IMR-90 (cell line): Measurements from ENCODE around the gene UVSSA. TPM values are rescaled to one million over a fixed set of nuclear protein-coding genes. Genes with fewer than 3 reads are reported as not detected.

Experiments
- ATAC-seq: fragments of 200-7000 bp; cut with Tn5 transposase; 2 replicates; pipeline ENCODE4 v1.9.1; 2020; ENCODE audit warnings: low read depth, mild to moderate bottlenecking, moderate library complexity
- BruUV-seq: library from RNA; stranded (reverse); fragments of 400-500 nt; replicated peaks from 2 replicates; lab custom pipeline; 2021; lab: Mats Ljungman, UMichigan
- CTCF ChIA-PET: fragments of 300-600 bp; formaldehyde crosslinking; extraction: SDS; loops from one replicate; lab custom pipeline; 2021; ENCODE audit warnings: antibody characterized with exemption; lab: Yijun Ruan, JAX
- POLR2A ChIA-PET: fragments of 300-600 bp; sonication (Branson Sonifier 250); formaldehyde crosslinking; loops from one replicate; lab custom pipeline; 2022; ENCODE audit warnings: antibody characterized with exemption; ENCODE audit not compliant: unreplicated experiment; lab: Charles Lee
- DNase-seq: peaks from one replicate; pipeline ENCODE4 v3.0.0; 2013
- H2AFZ ChIP-seq: replicated peaks from 2 replicates; pipeline ENCODE3; 2013; ENCODE audit warnings: low read length, mild to moderate bottlenecking; ENCODE audit not compliant: poor library complexity
- H2AK5ac ChIP-seq: 2 replicates; pipeline ENCODE4 v1.6.1; 2013; ENCODE audit warnings: low read depth, low read length, inconsistent platforms
- H2AK9ac ChIP-seq: replicated peaks from 2 replicates; pipeline ENCODE3; 2013; ENCODE audit warnings: mild to moderate bottlenecking, low read depth, low read length, moderate library complexity; ENCODE audit not compliant: poor library complexity
- H2BK120ac ChIP-seq: 2 replicates; pipeline ENCODE4 v1.6.1; 2013; ENCODE audit warnings: low read depth, low read length, inconsistent platforms
- H2BK15ac ChIP-seq: 3 replicates; pipeline ENCODE4 v1.6.1; 2013; ENCODE audit warnings: low read depth, low read length, inconsistent platforms
- H2BK20ac ChIP-seq: 2 replicates; pipeline ENCODE4 v1.6.1; 2013; ENCODE audit warnings: low read depth, mild to moderate bottlenecking, inconsistent platforms, low read length, moderate library complexity
- H2BK5ac ChIP-seq: 2 replicates; pipeline ENCODE4 v1.6.1; 2013; ENCODE audit warnings: mild to moderate bottlenecking, low read depth, low read length, inconsistent platforms; ENCODE audit not compliant: poor library complexity, severe bottlenecking
- H3K14ac ChIP-seq: replicated peaks from 2 replicates; pipeline ENCODE4 v1.6.1; 2013; ENCODE audit warnings: low read depth, low read length, inconsistent platforms
- H3K18ac ChIP-seq: 2 replicates; pipeline ENCODE4 v1.6.1; 2013; ENCODE audit warnings: low read depth, low read length, control low read depth
- H3K23ac ChIP-seq: 2 replicates; pipeline ENCODE4 v1.6.1; 2013; ENCODE audit warnings: low read depth, low read length, inconsistent platforms
- H3K27ac ChIP-seq: 2 replicates; pipeline ENCODE4 v1.5.1; 2013; ENCODE audit warnings: mild to moderate bottlenecking, control low read depth, low read length; ENCODE audit not compliant: insufficient read depth
- H3K27me3 ChIP-seq: 2 replicates; pipeline ENCODE4 v1.6.1; 2013; ENCODE audit warnings: low read length; ENCODE audit not compliant: control insufficient read depth, insufficient read depth
- H3K36me3 ChIP-seq: 2 replicates; pipeline ENCODE4 v1.6.1; 2013; ENCODE audit warnings: low read length, mixed read lengths; ENCODE audit not compliant: control insufficient read depth, insufficient read depth
- H3K4ac ChIP-seq: 2 replicates; pipeline ENCODE4 v1.6.1; 2013; ENCODE audit warnings: low read depth, low read length, inconsistent platforms
- H3K4me1 ChIP-seq: 2 replicates; pipeline ENCODE4 v1.6.1; 2013; ENCODE audit warnings: low read length, mixed read lengths; ENCODE audit not compliant: control insufficient read depth, insufficient read depth
- H3K4me2 ChIP-seq: 2 replicates; pipeline ENCODE4 v1.6.1; 2013; ENCODE audit warnings: low read depth, mild to moderate bottlenecking, control low read depth, low read length, moderate library complexity
- H3K4me3 ChIP-seq: 2 replicates; pipeline ENCODE4 v1.5.1; 2013; ENCODE audit warnings: low read depth, mild to moderate bottlenecking, control low read depth, low read length, moderate library complexity; ENCODE audit not compliant: insufficient read depth
- H3K56ac ChIP-seq: 2 replicates; pipeline ENCODE4 v1.6.1; 2013; ENCODE audit warnings: low read length, inconsistent platforms; ENCODE audit not compliant: insufficient read depth; ENCODE audit errors: extremely low read depth
- H3K79me1 ChIP-seq, 2 experiments: 2 replicates each; pipeline ENCODE4 v1.6.1; 2013; ENCODE audit warnings: low read length in 2 of 2, inconsistent platforms in 1 of 2, low read depth in 1 of 2
- H3K9ac ChIP-seq: 2 replicates; pipeline ENCODE4 v1.6.1; 2013; ENCODE audit warnings: low read depth, low read length, control low read depth
- H3K9me1 ChIP-seq: 2 replicates; pipeline ENCODE4 v1.6.1; 2013; ENCODE audit warnings: low read length, inconsistent platforms; ENCODE audit not compliant: insufficient read depth
- H3K9me3 ChIP-seq: 2 replicates; pipeline ENCODE4 v1.6.1; 2013; ENCODE audit warnings: low read length; ENCODE audit not compliant: control insufficient read depth, insufficient read depth
- H4K20me1 ChIP-seq: 2 replicates; pipeline ENCODE4 v1.6.1; 2013; ENCODE audit warnings: low read length, inconsistent platforms; ENCODE audit not compliant: insufficient read depth
- H4K5ac ChIP-seq: 2 replicates; pipeline ENCODE4 v1.6.1; 2013; ENCODE audit warnings: mild to moderate bottlenecking, low read depth, low read length, control low read depth
- H4K8ac ChIP-seq, 2 experiments: 2 replicates each; pipeline ENCODE4 v1.6.1; 2013; ENCODE audit warnings: low read depth in 2 of 2, low read length in 2 of 2, control low read depth in 1 of 2, inconsistent platforms in 1 of 2
- H4K91ac ChIP-seq: 2 replicates; pipeline ENCODE4 v1.6.1; 2013; ENCODE audit warnings: low read depth, low read length, inconsistent platforms; ENCODE audit not compliant: insufficient read depth
- BHLHE40 ChIP-seq: fragments of 150-350 bp; IDR thresholded peaks from 2 replicates; pipeline ENCODE4 v1.6.1; 2016; ENCODE audit warnings: mild to moderate bottlenecking, low read depth, low read length
- CHD1 ChIP-seq: IDR thresholded peaks from 2 replicates; pipeline ENCODE4 v1.6.1; 2012; ENCODE audit warnings: low read depth, low read length, improper control_type of control experiment
- FOS ChIP-seq: fragments of 150-350 bp; IDR thresholded peaks from 2 replicates; pipeline ENCODE4 v1.6.1; 2016; ENCODE audit warnings: low read depth, low read length
- MAZ ChIP-seq: IDR thresholded peaks from 2 replicates; pipeline ENCODE4 v1.6.1; 2012; ENCODE audit warnings: low read depth, mild to moderate bottlenecking, low read length, improper control_type of control experiment, moderate library complexity, borderline replicate concordance
- MXI1 ChIP-seq: IDR thresholded peaks from 2 replicates; pipeline ENCODE4 v1.6.1; 2012; ENCODE audit warnings: low read depth, mild to moderate bottlenecking, low read length, moderate library complexity, borderline replicate concordance
- POLR2A ChIP-seq: IDR thresholded peaks from 2 replicates; pipeline ENCODE4 v1.6.1; 2012; ENCODE audit warnings: mild to moderate bottlenecking, low read depth, low read length
- RAD21 ChIP-seq: IDR thresholded peaks from 2 replicates; pipeline ENCODE4 v1.6.1; 2012; ENCODE audit warnings: low read length, improper control_type of control experiment
- RCOR1 ChIP-seq: IDR thresholded peaks from 2 replicates; pipeline ENCODE4 v1.6.1; 2012; ENCODE audit warnings: mild to moderate bottlenecking, low read length, improper control_type of control experiment; ENCODE audit not compliant: insufficient replicate concordance
- RFX5 ChIP-seq: IDR thresholded peaks from 2 replicates; pipeline ENCODE4 v1.8.0; 2012; ENCODE audit warnings: low read depth, mild to moderate bottlenecking, low read length, moderate library complexity
- SMC3 ChIP-seq: fragments of 150-350 bp; IDR thresholded peaks from 2 replicates; pipeline ENCODE4 v1.6.1; 2016; ENCODE audit warnings: low read depth, mild to moderate bottlenecking, antibody characterized with exemption, low read length, moderate library complexity
- WGBS, 2 experiments: methylation state at CpG; one replicate each; pipeline versions ENCODE4 v1.1.5 to v1.1.7; 2013; ENCODE audit warnings: missing lambda C conversion rate in 2 of 2; ENCODE audit not compliant: insufficient read length in 1 of 2; ENCODE audit errors: extremely low coverage in 2 of 2; 5-methylcytosine and 5-hydroxymethylcytosine counted together
- dilution Hi-C: fragments of 300-500 bp; cut with HindIII; formaldehyde crosslinking; loops from one replicate; pipeline ENCODE4 v1.14.3; 2018; ENCODE audit warnings: low sequenced_read_pairs; ENCODE audit not compliant: unreplicated experiment
- in situ Hi-C: fragments of 300-500 bp; cut with MboI; formaldehyde crosslinking; loops from 3 replicates; pipeline ENCODE4 v1.14.3; 2019; ENCODE audit warnings: low sequenced_read_pairs, inconsistent platforms, mixed read lengths
- intact Hi-C: fragments of 100-400 bp; cut with micrococcal nuclease; formaldehyde crosslinking; loops from 2 replicates; pipeline ENCODE4 v1.10.0; 2022
- polyA plus RNA-seq, 3 experiments: library from polyadenylated mRNA; depleted of rRNA; stranded (reverse); fragments of >200 nt; gene quantifications; 2 replicates each; pipeline ENCODE4 v1.2.3, GENCODE V29; 2012; ENCODE audit warnings: low replicate concordance in 1 of 3
- total RNA-seq: library from RNA; depleted of rRNA; stranded (reverse); fragments of >200 nt; gene quantifications from 2 replicates; pipeline ENCODE4 v1.2.3, GENCODE V29; 2012
- TF ChIP-seq, protein P1 (sequence below): conservative IDR thresholded peaks from 2 replicates; pipeline ENCODE4 v1.5.1; 2012; ENCODE audit warnings: mild to moderate bottlenecking, low read depth, low read length, improper control_type of control experiment
- TF ChIP-seq, protein P2 (sequence below): fragments of 150-350 bp; IDR thresholded peaks from 2 replicates; pipeline ENCODE4 v1.6.1; 2017; ENCODE audit warnings: mild to moderate bottlenecking, antibody characterized with exemption, low read length, low read depth

Gene UVSSA
- total and polyA plus RNA-seq, 2 of the 4 experiments (the other 2 are of a cell fraction), result 1.4 to 8.4 TPM

DNA sequence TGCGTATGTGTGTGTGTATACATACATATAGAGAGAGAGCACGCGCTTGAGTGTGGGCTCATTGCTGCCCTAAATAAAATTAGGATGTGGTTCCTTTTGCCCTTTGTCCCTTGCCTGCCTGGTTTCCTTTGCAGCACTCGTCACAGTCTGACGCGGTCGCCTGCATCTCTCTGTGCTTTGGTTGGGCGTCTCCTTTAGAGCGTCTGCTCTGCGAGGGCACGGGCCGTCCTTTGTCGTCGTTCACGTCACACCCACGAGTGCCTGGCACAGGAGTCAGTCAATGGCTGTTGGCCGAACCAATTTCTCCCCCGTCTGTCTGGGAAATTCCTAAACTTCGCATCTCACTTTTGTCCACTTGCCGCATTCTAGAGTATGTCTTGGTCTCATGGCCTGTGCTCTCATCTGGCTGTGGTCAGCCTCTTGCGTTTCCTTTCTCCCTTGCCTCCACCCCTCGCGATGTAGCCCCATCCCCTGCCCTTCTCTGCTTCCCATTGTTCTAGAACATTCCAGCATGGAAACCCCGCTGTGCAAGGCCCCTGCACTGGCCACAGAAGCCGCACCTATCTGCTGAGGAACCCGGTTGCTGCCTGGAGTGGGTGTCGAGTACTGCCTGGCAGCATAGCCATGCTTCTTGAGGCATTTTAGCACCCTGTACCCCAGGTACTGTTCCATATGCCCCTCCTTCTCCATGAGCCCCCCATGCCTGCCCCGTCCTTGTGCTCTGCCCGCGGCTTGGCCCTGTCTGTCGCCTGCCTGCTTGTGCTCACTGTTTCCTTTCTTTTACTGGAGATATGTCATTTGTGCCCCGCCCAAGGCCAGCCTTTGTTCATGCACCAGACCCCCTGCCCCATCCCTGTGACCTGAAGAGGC lies 49.3 kb upstream of the UVSSA start (continued):
- TF ChIP-seq, protein P1, sequence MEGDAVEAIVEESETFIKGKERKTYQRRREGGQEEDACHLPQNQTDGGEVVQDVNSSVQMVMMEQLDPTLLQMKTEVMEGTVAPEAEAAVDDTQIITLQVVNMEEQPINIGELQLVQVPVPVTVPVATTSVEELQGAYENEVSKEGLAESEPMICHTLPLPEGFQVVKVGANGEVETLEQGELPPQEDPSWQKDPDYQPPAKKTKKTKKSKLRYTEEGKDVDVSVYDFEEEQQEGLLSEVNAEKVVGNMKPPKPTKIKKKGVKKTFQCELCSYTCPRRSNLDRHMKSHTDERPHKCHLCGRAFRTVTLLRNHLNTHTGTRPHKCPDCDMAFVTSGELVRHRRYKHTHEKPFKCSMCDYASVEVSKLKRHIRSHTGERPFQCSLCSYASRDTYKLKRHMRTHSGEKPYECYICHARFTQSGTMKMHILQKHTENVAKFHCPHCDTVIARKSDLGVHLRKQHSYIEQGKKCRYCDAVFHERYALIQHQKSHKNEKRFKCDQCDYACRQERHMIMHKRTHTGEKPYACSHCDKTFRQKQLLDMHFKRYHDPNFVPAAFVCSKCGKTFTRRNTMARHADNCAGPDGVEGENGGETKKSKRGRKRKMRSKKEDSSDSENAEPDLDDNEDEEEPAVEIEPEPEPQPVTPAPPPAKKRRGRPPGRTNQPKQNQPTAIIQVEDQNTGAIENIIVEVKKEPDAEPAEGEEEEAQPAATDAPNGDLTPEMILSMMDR, result no peak
- no peak for TF ChIP-seq RFX5

DNA sequence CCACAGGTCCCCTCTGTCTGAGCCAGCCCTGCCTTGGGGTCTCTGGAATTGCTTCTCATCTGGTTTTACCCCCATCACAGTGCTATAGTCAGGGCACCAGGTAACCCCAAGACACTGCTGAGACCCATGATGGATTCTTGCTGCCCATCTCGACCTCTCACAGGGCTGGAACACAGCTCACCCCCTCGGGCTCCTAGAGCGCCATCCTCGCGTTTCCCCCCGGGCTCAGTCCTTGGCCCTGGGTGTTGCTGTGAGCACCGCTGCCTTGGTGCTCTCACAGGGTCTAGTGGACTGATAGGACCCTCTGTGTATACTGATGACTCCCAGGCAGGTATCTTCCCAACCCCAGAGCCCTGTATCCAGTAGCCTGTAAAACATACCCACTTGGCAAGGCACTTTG lies 48.5 kb upstream of the UVSSA start:
- Histone ChIP-seq H2BK15ac (no peak overlapping the region), H3K18ac (no peak overlapping the region), H3K4me1 (peaks cover 2% of the 10 kb centered on the region; the same call in 1 of the 2 replicates), H3K79me1 (peaks cover 12 to 73% of the 10 kb centered on the region in 2 experiments), H2AK5ac (no peak overlapping the region), H2AK9ac (no peak overlapping the region), H3K9ac (no peak overlapping the region), H3K9me1 (peaks cover 14% of the 10 kb centered on the region; the same call in 1 of the 2 replicates), H2AFZ (no peak overlapping the region), H4K5ac (no peak overlapping the region), H3K4ac (no peak overlapping the region), H3K27ac (no peak overlapping the region), H3K4me2 (no peak overlapping the region), H4K20me1 (peaks cover 82% of the 10 kb centered on the region), H3K9me3 (no peaks in the 10 kb centered on the region), H3K27me3 (no peaks in the 10 kb centered on the region), H4K8ac (no peak overlapping the region), H3K23ac (no peak overlapping the region), H2BK5ac (no peak overlapping the region), H2BK20ac (no peak overlapping the region), H4K91ac (no peak overlapping the region), H2BK120ac (no peak overlapping the region), H3K56ac (no peak overlapping the region), H3K14ac (no peak overlapping the region), H3K36me3 (peaks cover 28% of the 10 kb centered on the region; the same call in 1 of the 2 replicates), H3K4me3 (no peak overlapping the region)
- WGBS, 2 experiments, result 100% methylated on average over 2 of the region's 7 CpGs; no CpG with 5 or more reads in 1 of the 2 experiments
- DNase-seq (no peak), ATAC-seq (no peak)
- dilution Hi-C loops, result no loop called here
- intact Hi-C loops, result no loop called here
- POLR2A ChIA-PET, result no interaction called here
- CTCF ChIA-PET, result no interaction called here
- no TSS peak for BruUV-seq
- in situ Hi-C loops, result no loop called here
- TF ChIP-seq RFX5 (no peak), POLR2A (no peak), RAD21 (no peak), BHLHE40 (no peak), SMC3 (no peak), CHD1 (no peak), MAZ (no peak), FOS (no peak), MXI1 (no peak), RCOR1 (no peak)
- TF ChIP-seq, protein P2, sequence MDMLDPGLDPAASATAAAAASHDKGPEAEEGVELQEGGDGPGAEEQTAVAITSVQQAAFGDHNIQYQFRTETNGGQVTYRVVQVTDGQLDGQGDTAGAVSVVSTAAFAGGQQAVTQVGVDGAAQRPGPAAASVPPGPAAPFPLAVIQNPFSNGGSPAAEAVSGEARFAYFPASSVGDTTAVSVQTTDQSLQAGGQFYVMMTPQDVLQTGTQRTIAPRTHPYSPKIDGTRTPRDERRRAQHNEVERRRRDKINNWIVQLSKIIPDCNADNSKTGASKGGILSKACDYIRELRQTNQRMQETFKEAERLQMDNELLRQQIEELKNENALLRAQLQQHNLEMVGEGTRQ, result no peak
